Gastroesophageal sphincter (tissue), 4 donors: ENCODE measurements around the gene HMSD. TPM values are rescaled to one million over a fixed set of nuclear protein-coding genes. Genes with fewer than 3 reads are reported as not detected.

Experiments
- ATAC-seq: fragments of 150-250 bp; one replicate; pipeline ENCODE4 v1.9.1; 2016; ENCODE audit warnings: mild to moderate bottlenecking, moderate library complexity
- H3K27ac ChIP-seq, 4 donors: fragments of 200-600 bp; sonication (generic) in 3 of 4; 1 replicate in 3 of 4; 2 replicates in 1 of 4; pipeline ENCODE4 v1.5.1; 2016 to 2019
- H3K27me3 ChIP-seq: fragments of 200-600 bp; sonication (generic); one replicate; pipeline ENCODE4 v1.5.1; 2019
- H3K36me3 ChIP-seq, 2 donors: fragments of 200-600 bp; sonication (generic); one replicate each; pipeline ENCODE4 v1.5.1; 2019; ENCODE audit warnings: control low read depth in 1 of 2
- H3K4me1 ChIP-seq, 3 donors: fragments of 200-600 bp; sonication (generic); 1 replicate in 2 of 3; 2 replicates in 1 of 3; pipeline ENCODE4 v1.5.1; 2016 to 2019; ENCODE audit warnings: control low read depth in 2 of 3
- H3K4me3 ChIP-seq, 2 donors: fragments of 200-600 bp; sonication (generic); one replicate each; pipeline ENCODE4 v1.5.1; 2019; ENCODE audit warnings: mild to moderate bottlenecking in 1 of 2, moderate library complexity in 1 of 2
- H3K9me3 ChIP-seq, 3 donors: fragments of 200-600 bp; sonication (generic); one replicate each; pipeline ENCODE4 v1.5.1; 2017 to 2019; ENCODE audit warnings: control low read depth in 2 of 3
- CTCF ChIP-seq, 4 experiments: fragments of 200-600 bp in 2 of 4; fragments of 450-650 bp in 2 of 4; sonication (generic) in 1 of 4; IDR thresholded peaks; one replicate each; pipeline ENCODE4 v1.5.1; 2017 to 2019; ENCODE audit warnings: antibody characterized with exemption in 4 of 4, mild to moderate bottlenecking in 2 of 4, moderate library complexity in 2 of 4
- EP300 ChIP-seq: sonication (generic); formaldehyde crosslinking; IDR thresholded peaks from one replicate; pipeline ENCODE4 v1.6.1; 2017; ENCODE audit warnings: antibody characterized with exemption, mild to moderate bottlenecking
- POLR2A ChIP-seq, 2 donors: fragments of 450-650 bp; IDR thresholded peaks; one replicate each; pipeline ENCODE4 v1.6.1; 2017; ENCODE audit warnings: antibody characterized with exemption in 2 of 2, mild to moderate bottlenecking in 2 of 2, moderate library complexity in 1 of 2
- POLR2AphosphoS5 ChIP-seq: sonication (generic); formaldehyde crosslinking; IDR thresholded peaks from one replicate; pipeline ENCODE4 v1.6.1; 2017; ENCODE audit warnings: antibody characterized with exemption
- WGBS, 2 donors: methylation state at CpG; one replicate each; pipeline ENCODE4 v1.1.5; 2018; ENCODE audit warnings: low coverage in 1 of 2; 5-methylcytosine and 5-hydroxymethylcytosine counted together
- total RNA-seq, 4 donors: library from RNA; depleted of rRNA; stranded (reverse); fragments of >200 nt; gene quantifications; one replicate each; pipeline ENCODE4 v1.1.0, GENCODE V29; 2016

Gene HMSD
- total RNA-seq, 4 donors from 2014 or later, result not detected

- no peaks in the 10 kb centered on the region for H3K27me3 ChIP-seq
- WGBS, 2 donors, result 74 to 78% methylated on average over 3 of the region's 3 CpGs
- TF ChIP-seq POLR2A (IDR thresholded peaks at IDR 0.05), result no peak
- TF ChIP-seq POLR2AphosphoS5, result no peak
- no peak for TF ChIP-seq CTCF (IDR thresholded peaks at IDR 0.05)
- TF ChIP-seq EP300, result no peak
- ATAC-seq, result no peak
- no peak overlapping the region for H3K27ac ChIP-seq
- no peaks in the 10 kb centered on the region for H3K36me3 ChIP-seq
- H3K4me3 ChIP-seq, result no peak overlapping the region
- H3K9me3 ChIP-seq, result no peaks in the 10 kb centered on the region
- peaks cover 0 to 28% (median 0%) of the 10 kb centered on the region in 3 donors for H3K4me1 ChIP-seq
These were observed 26.5 kb downstream of the HMSD start for GRCh38 chr18:63975628-63976027.

- WGBS, 2 donors, result 88 to 90% methylated on average over 1 to 3 of the region's 3 CpGs
These were observed 27.9 kb downstream of the HMSD start for GRCh38 chr18:63977040-63977439.

GRCh38 chr18:63979409-63979920 is 30.4 kb downstream of the HMSD start:
- Histone ChIP-seq H3K9me3 (no peaks in the 10 kb centered on the region), H3K36me3 (peaks cover 0 to 38% of the 10 kb centered on the region in 2 donors), H3K27me3 (no peaks in the 10 kb centered on the region), H3K4me3 (peak overlapping the region; percentile 31 to 34), H3K4me1 (peaks cover 0 to 19% (median 0%) of the 10 kb centered on the region in 3 donors), H3K27ac (peak overlapping the region; percentile 70 to 83 (median 80))
- peak; percentile 79 for ATAC-seq
- no peak for TF ChIP-seq POLR2A (IDR thresholded peaks at IDR 0.05)
- peak; percentile 14 for TF ChIP-seq POLR2AphosphoS5
- TF ChIP-seq CTCF (IDR thresholded peaks at IDR 0.05), result peak; percentile 67 to 92 (median 76)
- no peak for TF ChIP-seq EP300
- 0 to 5% methylated on average over 6 of the region's 6 CpGs for WGBS, 2 donors

More at GRCh38 chr18:63977040-63977439, 27.9 kb downstream of the HMSD start:
- Histone ChIP-seq H3K27me3 (no peaks in the 10 kb centered on the region), H3K27ac (no peak overlapping the region), H3K4me1 (peaks cover 0 to 19% (median 0%) of the 10 kb centered on the region in 3 donors), H3K9me3 (no peaks in the 10 kb centered on the region), H3K4me3 (no peak overlapping the region), H3K36me3 (peaks cover 0 to 14% of the 10 kb centered on the region in 2 donors)
- ATAC-seq, result no peak
- TF ChIP-seq EP300 (no peak), POLR2A (IDR thresholded peaks at IDR 0.05) (no peak), POLR2AphosphoS5 (no peak), CTCF (IDR thresholded peaks at IDR 0.05) (no peak)

DNA sequence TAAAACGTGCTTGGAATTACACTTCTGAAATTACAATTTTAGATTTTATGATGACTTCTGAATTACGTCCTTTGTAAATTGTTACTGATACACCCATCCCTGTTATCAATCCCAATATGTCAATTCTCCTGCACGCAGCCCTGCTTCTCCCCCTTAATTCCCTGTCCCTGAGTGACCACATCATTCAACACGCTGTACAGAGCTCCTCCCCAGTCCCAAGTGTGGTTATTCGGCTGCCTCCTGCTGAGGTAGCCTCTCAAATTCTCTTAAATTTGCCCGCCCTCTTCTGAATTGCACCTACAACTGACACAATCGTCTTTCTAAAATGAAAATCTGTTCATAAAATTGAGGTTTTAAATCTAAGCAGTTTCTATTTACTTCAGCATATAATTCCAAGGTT is 30.9 kb downstream of the HMSD start:
- peak overlapping the region; percentile 31 to 34 for H3K4me3 ChIP-seq
- H3K4me1 ChIP-seq, result peaks cover 0 to 19% (median 0%) of the 10 kb centered on the region in 3 donors
- TF ChIP-seq POLR2AphosphoS5 (no peak), CTCF (IDR thresholded peaks at IDR 0.05) (no peak), EP300 (no peak), POLR2A (IDR thresholded peaks at IDR 0.05) (no peak)
- 36 to 41% methylated on average over 7 of the region's 7 CpGs for WGBS, 2 donors
- no peak for ATAC-seq
- H3K9me3 ChIP-seq, result no peaks in the 10 kb centered on the region
- H3K27me3 ChIP-seq, result no peaks in the 10 kb centered on the region
- peaks cover 0 to 42% of the 10 kb centered on the region in 2 donors for H3K36me3 ChIP-seq
- peak overlapping the region; percentile 70 to 83 (median 80) for H3K27ac ChIP-seq

- peaks cover 0 to 52% of the 10 kb centered on the region in 2 donors for H3K36me3 ChIP-seq
- no peak for TF ChIP-seq CTCF (IDR thresholded peaks at IDR 0.05)
- no peak for TF ChIP-seq POLR2AphosphoS5
- no peak for TF ChIP-seq POLR2A (IDR thresholded peaks at IDR 0.05)
- TF ChIP-seq EP300, result no peak
- no peak overlapping the region for H3K27ac ChIP-seq
- H3K9me3 ChIP-seq, result no peaks in the 10 kb centered on the region
- no peak overlapping the region for H3K4me3 ChIP-seq
- H3K4me1 ChIP-seq, result peaks cover 0 to 19% (median 0%) of the 10 kb centered on the region in 3 donors
- no peak for ATAC-seq
- WGBS, 2 donors, result 83 to 100% methylated on average over 5 to 6 of the region's 6 CpGs
- H3K27me3 ChIP-seq, result no peaks in the 10 kb centered on the region
These were observed 31.9 kb downstream of the HMSD start for GRCh38 chr18:63980896-63981460.
